Transverse colon (tissue), 4 donors: ENCODE results near the gene AIFM2. TPM values are rescaled to one million over a fixed set of nuclear protein-coding genes. Genes with fewer than 3 reads are reported as not detected.

ENCODE experiments used
- DNase-seq: peaks from one replicate; pipeline ENCODE4 v3.0.0-alpha.2; 2019
- H3K27ac ChIP-seq, 4 donors: fragments of 200-600 bp; sonication (generic); 2 replicates each; pipeline ENCODE4 v1.5.1; 2016 to 2018; ENCODE audit warnings: inconsistent platforms in 4 of 4
- H3K27me3 ChIP-seq: fragments of 200-600 bp; sonication (generic); 2 replicates; pipeline ENCODE4 v1.5.1; 2017; ENCODE audit warnings: inconsistent platforms
- H3K36me3 ChIP-seq, 4 donors: fragments of 200-600 bp; sonication (generic); 2 replicates each; pipeline ENCODE4 v1.5.1; 2017 to 2019; ENCODE audit warnings: inconsistent platforms in 4 of 4
- H3K4me1 ChIP-seq, 4 donors: fragments of 200-600 bp; sonication (generic); 2 replicates each; pipeline ENCODE4 v1.5.1; 2017 to 2020; ENCODE audit warnings: inconsistent platforms in 4 of 4
- H3K4me3 ChIP-seq, 4 donors: fragments of 200-600 bp; sonication (generic); 1 replicate in 1 of 4; 2 replicates in 3 of 4; pipeline versions ENCODE4 v1.5.1 to v1.6.1; 2017 to 2019; ENCODE audit warnings: inconsistent platforms in 4 of 4
- H3K9me3 ChIP-seq, 2 donors: fragments of 200-600 bp; sonication (generic); 2 replicates each; pipeline ENCODE4 v1.5.1; 2017 to 2019; ENCODE audit warnings: inconsistent platforms in 2 of 2
- EP300 ChIP-seq: sonication (generic); formaldehyde crosslinking; IDR thresholded peaks from one replicate; pipeline ENCODE4 v1.6.1; 2017; ENCODE audit warnings: antibody characterized with exemption, low read depth
- POLR2A ChIP-seq: fragments of 450-650 bp; IDR thresholded peaks from one replicate; pipeline ENCODE4 v1.6.1; 2016; ENCODE audit warnings: antibody characterized with exemption, mild to moderate bottlenecking, moderate library complexity
- POLR2AphosphoS5 ChIP-seq, 3 donors: sonication (generic); formaldehyde crosslinking; IDR thresholded peaks; one replicate each; pipeline ENCODE4 v1.6.1; 2016; ENCODE audit warnings: antibody characterized with exemption in 3 of 3
- WGBS, 2 donors: methylation state at CpG; one replicate each; pipeline ENCODE4 v1.1.5; 2018; ENCODE audit warnings: low coverage in 1 of 2; 5-methylcytosine and 5-hydroxymethylcytosine counted together
- in situ Hi-C, 4 donors: fragments of 200-750 bp; cut with MboI; loops; one replicate each; pipeline versions ENCODE4 v1.15.0 to v1.15.1; 2017; ENCODE audit warnings: low sequenced_read_pairs in 3 of 4, low pct_ligation_motif_present in 1 of 4, low pct_unique_long_range_greater_than_20kb in 1 of 4
- intact Hi-C: fragments of 100-400 bp; cut with DNase I; formaldehyde crosslinking; loops from one replicate; pipeline ENCODE4 v1.15.1; 2023; ENCODE audit warnings: low total_unique reads
- total RNA-seq, 4 donors: library from RNA; depleted of rRNA; stranded (reverse); fragments of >200 nt; gene quantifications; one replicate each; pipeline ENCODE4 v1.1.0, GENCODE V29; 2016
- TF ChIP-seq, protein P1 (sequence below), 5 experiments: fragments of 200-600 bp in 3 of 5; fragments of 450-650 bp in 2 of 5; sonication (generic) in 3 of 5; IDR thresholded peaks; 1 replicate in 2 of 5; 2 replicates in 3 of 5; pipeline ENCODE4 v1.5.1; 2016 to 2017; ENCODE audit warnings: antibody characterized with exemption in 5 of 5, inconsistent platforms in 3 of 5, mild to moderate bottlenecking in 2 of 5, moderate library complexity in 1 of 5

The AIFM2 gene
- total RNA-seq, 4 donors from 2014 or later = 3.8 to 27.0 (median 23.9) TPM

DNA sequence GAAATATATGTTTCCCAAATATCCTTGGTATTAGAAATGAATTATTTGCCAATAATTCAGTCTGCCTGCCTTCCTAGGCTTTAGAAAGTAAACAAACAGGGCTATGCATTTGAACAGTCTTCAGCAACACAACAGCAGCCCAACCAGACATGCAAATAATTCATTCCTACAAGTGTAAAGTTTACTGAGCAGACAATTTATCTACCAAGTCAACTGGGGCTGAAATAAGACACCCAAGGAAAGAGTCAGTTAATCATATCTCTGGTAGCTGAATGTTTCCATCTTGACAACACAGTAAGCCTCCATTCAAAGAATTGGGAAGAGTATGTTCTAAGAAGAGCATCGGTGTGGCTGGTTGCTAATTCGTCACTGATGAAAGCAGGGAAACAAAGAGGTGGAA, 38.4 kb downstream of the AIFM2 start:
- H3K27ac ChIP-seq = no peak overlapping the region
- TF ChIP-seq POLR2A = no peak
- no peak for TF ChIP-seq EP300
- TF ChIP-seq, protein P1, sequence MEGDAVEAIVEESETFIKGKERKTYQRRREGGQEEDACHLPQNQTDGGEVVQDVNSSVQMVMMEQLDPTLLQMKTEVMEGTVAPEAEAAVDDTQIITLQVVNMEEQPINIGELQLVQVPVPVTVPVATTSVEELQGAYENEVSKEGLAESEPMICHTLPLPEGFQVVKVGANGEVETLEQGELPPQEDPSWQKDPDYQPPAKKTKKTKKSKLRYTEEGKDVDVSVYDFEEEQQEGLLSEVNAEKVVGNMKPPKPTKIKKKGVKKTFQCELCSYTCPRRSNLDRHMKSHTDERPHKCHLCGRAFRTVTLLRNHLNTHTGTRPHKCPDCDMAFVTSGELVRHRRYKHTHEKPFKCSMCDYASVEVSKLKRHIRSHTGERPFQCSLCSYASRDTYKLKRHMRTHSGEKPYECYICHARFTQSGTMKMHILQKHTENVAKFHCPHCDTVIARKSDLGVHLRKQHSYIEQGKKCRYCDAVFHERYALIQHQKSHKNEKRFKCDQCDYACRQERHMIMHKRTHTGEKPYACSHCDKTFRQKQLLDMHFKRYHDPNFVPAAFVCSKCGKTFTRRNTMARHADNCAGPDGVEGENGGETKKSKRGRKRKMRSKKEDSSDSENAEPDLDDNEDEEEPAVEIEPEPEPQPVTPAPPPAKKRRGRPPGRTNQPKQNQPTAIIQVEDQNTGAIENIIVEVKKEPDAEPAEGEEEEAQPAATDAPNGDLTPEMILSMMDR (IDR thresholded peaks at IDR 0.05) = no peak
- no peak for TF ChIP-seq POLR2AphosphoS5 (IDR thresholded peaks at IDR 0.05)
- no peaks in the 10 kb centered on the region for H3K9me3 ChIP-seq
- H3K36me3 ChIP-seq = no peaks in the 10 kb centered on the region
- DNase-seq = no peak
- H3K4me1 ChIP-seq = no peaks in the 10 kb centered on the region
- 84 to 86% methylated on average over 2 of the region's 2 CpGs for WGBS, 2 donors
- H3K4me3 ChIP-seq = no peak overlapping the region
- no peaks in the 10 kb centered on the region for H3K27me3 ChIP-seq
- intact Hi-C loops = no loop called here
- in situ Hi-C loops = no loop called here

DNA sequence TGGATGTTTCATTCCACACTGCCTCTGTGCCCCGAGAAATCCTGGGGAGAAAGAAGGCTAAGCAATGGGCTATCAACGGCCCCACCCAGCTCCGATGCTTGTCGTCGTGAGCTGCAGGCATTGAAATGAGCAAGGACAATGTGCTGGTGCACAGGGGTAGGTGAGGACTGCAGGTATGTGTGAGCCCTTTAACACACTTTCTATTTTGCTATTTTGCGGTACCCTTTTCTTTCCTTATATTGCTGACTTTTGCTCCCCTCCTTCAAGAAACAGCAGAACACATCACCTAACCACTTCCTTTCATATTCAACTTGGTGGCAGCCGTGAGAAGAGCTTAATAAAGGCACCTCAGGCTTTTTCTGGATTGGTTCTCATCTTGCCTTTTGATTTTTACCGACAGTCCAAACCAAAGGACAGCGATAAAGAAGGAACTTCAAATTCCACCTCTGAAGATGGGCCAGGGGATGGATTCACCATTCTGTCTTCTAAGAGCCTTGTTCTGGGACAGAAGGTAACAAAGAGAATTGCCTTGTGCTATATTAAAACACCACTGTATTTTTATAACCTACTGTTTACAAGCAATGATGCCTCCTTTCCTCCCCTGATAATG, 39.2 kb downstream of the AIFM2 start:
- no peak for DNase-seq
- Histone ChIP-seq H3K27me3 (no peaks in the 10 kb centered on the region), H3K36me3 (no peaks in the 10 kb centered on the region), H3K27ac (peak overlapping the region in 1 of 4 donors; percentile 10), H3K4me3 (no peak overlapping the region), H3K4me1 (no peaks in the 10 kb centered on the region), H3K9me3 (no peaks in the 10 kb centered on the region)
- TF ChIP-seq POLR2AphosphoS5 (IDR thresholded peaks at IDR 0.05) (no peak), POLR2A (no peak), EP300 (no peak)
- TF ChIP-seq, protein P1 (IDR thresholded peaks at IDR 0.05) = no peak
- 85 to 87% methylated on average over 8 to 9 of the region's 9 CpGs for WGBS, 2 donors
- in situ Hi-C loops = no loop called here
- intact Hi-C loops = no loop called here

DNA sequence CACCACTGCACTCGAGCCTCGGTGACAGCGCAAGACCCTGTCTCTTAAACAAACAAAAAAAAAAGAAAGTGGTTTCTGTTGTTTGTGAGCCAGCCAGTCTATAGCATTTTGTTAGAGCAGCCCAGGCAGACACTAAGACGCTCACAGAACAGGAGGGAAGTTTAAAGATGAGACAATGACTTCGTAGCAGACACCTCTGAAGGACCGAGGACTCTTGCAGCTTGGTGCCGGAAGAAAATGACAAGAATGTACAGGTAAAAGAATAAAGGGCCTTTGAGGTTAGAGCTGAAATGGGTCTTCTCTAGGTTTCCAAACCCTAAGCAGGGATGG, 40.3 kb downstream of the AIFM2 start:
- Histone ChIP-seq H3K4me3 (no peak overlapping the region), H3K9me3 (no peaks in the 10 kb centered on the region), H3K27ac (peak overlapping the region in 1 of 4 donors; percentile 31), H3K36me3 (no peaks in the 10 kb centered on the region), H3K4me1 (no peaks in the 10 kb centered on the region), H3K27me3 (no peaks in the 10 kb centered on the region)
- TF ChIP-seq, protein P1 (IDR thresholded peaks at IDR 0.05) = no peak
- TF ChIP-seq POLR2A (no peak), POLR2AphosphoS5 (IDR thresholded peaks at IDR 0.05) (no peak), EP300 (no peak)
- 84 to 85% methylated on average over 7 of the region's 7 CpGs for WGBS, 2 donors
- in situ Hi-C loops = no loop called here
- intact Hi-C loops = no loop called here
- no peak for DNase-seq

DNA sequence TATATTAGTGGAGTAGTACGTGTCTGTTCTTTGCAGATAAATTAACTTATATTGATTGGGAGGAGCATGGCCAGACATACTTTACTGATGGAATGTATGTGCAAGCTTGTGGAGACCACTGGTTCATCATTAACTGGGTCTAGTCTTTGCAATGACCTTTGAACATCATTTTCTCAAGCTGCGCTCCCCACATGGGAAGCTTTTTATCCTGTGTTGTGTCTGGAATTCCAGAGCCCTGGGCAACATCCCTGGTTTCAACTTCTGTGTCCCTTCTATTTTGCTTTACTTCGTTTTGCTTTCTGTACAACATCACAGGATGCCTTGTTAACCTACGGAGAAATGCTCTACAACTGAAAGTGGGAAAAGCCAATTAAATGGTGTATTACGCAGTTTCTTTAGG, 41.7 kb downstream of the AIFM2 start:
- no peaks in the 10 kb centered on the region for H3K4me1 ChIP-seq
- H3K36me3 ChIP-seq = no peaks in the 10 kb centered on the region
- H3K4me3 ChIP-seq = no peak overlapping the region
- no peaks in the 10 kb centered on the region for H3K9me3 ChIP-seq
- in situ Hi-C loops = no loop called here
- intact Hi-C loops = no loop called here
- no peaks in the 10 kb centered on the region for H3K27me3 ChIP-seq
- no peak overlapping the region for H3K27ac ChIP-seq
- no peak for DNase-seq
- WGBS, 2 donors = 88 to 97% methylated on average over 5 of the region's 5 CpGs
- TF ChIP-seq POLR2A (no peak), EP300 (no peak), POLR2AphosphoS5 (IDR thresholded peaks at IDR 0.05) (no peak)
- TF ChIP-seq, protein P1 (IDR thresholded peaks at IDR 0.05) = no peak
